ENCODE data around the gene ENTHD1.

The ENTHD1 gene, protein sequence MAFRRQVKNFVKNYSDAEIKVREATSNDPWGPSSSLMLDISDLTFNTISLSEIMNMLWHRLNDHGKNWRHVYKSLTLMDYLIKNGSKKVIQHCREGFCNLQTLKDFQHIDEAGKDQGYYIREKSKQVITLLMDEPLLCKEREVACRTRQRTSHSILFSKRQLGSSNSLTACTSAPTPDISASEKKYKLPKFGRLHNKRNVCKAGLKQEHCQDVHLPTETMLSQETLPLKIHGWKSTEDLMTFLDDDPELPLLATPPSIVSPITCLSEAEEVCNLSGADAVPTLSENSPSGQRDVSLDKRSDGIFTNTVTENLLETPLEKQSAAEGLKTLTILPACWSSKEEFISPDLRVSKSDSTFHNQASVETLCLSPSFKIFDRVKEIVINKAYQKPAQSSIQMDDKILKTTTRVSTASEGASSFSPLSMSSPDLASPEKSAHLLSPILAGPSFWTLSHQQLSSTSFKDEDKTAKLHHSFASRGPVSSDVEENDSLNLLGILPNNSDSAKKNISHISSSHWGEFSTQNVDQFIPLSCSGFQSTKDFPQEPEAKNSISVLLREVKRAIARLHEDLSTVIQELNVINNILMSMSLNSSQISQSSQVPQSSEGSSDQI

GRCh38 chr22:39893526-39893925 is at the start of gene ENTHD1:
Gene ENTHD1, minus strand, starts transcription at chr22:39893760. Its CDS starts 6,012 bp downstream, at chr22:39887748.
- DNase-seq: no peak

DNA sequence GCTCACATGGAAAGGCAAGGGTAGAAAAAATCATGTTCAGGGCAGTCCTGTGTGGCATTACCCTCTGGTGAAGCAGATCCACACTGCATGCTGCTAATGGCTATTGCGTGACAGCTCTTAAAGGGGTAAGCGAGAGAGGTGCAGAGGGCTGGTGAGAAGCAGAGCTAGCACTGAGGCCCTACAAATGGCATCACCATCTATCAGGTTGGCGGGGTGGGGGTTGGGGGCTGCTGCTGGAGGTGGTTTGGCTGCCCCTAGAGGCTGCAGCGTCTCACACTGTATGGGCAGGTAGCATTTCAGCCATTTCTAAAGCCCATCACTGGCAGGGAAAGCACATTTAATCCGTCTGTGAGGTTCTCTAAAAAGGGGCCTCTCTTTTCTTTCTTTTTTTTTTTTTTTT is 49.8 kb upstream of the ENTHD1 start:
- peak; percentile 52 for DNase-seq

GRCh38 chr22:39942439-39943230 is 49.1 kb upstream of the ENTHD1 start:
- no peak for DNase-seq

DNA sequence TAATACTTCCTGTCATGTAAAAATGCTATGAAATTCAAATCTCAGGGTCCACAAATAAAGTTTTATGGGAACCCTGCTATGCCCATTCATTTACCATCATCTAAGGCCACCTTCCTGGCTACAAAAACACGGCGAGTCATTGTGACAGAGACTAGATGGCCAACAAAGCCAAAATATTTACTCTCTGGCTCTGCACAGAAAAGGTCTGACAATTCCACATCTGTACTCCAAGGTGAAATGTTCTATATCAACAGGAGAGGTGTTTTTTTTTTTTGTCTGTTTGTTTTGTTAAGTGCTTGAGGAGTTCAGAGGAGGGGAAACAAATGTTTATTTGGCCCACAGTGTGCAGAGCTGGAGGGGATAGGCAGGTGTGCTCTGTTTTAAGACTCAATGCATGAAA is 48.0 kb upstream of the ENTHD1 start:
- peak; percentile 95 for DNase-seq

GRCh38 chr22:39940757-39941305 is 47.3 kb upstream of the ENTHD1 start:
- no peak for DNase-seq

DNA sequence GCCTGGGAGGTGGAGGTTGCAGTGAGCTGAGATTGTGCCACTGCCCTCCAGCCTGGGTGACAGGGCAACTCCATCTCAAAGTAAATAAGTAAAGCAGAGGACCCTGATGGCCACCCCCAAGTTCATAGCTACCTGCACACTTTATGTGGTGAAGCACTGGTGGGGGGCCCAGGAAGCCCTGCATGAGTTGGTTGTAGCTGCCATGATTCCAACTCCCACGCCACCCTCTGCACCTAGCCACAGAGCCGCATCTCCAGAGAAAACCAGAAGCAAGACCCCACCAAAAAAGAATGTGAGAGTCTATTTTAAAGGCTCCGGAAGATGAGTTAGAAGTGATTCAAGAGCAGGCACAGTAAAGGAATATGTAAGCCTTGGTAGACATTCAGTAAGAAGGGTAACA is 46.3 kb upstream of the ENTHD1 start:
- DNase-seq: no peak

- no peak for DNase-seq
Measured at GRCh38 chr22:39938509-39939111, 45.0 kb upstream of the ENTHD1 start.

GRCh38 chr22:39937906-39938305 is 44.3 kb upstream of the ENTHD1 start:
- no peak for DNase-seq

- DNase-seq: no peak
Measured at GRCh38 chr22:39936523-39937145, 43.1 kb upstream of the ENTHD1 start.

GRCh38 chr22:39935612-39936011 is 42.1 kb upstream of the ENTHD1 start:
- DNase-seq: no peak

DNA sequence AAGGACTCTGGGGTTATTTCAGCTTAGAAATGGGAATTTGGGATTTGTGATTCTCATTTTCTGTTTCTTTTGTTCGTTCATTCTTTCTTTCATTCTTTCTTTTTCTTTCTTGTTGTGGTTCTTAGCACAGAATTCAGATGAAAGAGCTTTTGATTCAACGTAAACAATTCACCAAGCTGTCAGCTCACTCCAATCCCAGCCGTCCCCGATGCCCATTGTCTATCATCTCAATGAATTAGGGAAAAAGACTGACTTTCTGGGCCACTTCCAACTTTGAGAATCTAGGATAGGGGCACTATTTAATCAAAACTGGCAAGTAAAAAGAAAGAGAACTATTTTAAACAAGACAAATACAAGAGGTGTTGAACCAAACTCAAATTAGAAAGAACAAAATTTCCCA is 41.6 kb upstream of the ENTHD1 start:
- DNase-seq: no peak

DNA sequence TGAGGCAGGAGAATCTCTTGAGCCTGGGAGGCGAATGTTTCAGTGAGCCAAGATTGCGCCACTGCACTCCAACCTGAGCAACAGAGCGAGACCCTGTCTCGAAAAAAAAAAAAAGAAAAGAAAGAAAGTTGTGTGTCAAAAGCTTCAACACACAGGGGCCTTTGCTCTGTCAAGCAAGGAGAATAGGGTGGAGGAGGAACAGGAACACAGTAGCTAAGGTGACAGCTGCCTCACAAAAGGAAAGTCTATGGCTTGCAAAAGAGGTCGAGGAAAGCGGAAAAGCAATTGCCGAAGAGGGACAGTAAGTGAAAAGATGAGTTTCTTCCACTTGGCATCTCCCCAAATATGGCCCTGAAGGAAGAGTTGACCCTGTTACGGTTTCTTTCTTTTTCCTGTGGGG is 40.2 kb upstream of the ENTHD1 start:
- no peak for DNase-seq

DNA sequence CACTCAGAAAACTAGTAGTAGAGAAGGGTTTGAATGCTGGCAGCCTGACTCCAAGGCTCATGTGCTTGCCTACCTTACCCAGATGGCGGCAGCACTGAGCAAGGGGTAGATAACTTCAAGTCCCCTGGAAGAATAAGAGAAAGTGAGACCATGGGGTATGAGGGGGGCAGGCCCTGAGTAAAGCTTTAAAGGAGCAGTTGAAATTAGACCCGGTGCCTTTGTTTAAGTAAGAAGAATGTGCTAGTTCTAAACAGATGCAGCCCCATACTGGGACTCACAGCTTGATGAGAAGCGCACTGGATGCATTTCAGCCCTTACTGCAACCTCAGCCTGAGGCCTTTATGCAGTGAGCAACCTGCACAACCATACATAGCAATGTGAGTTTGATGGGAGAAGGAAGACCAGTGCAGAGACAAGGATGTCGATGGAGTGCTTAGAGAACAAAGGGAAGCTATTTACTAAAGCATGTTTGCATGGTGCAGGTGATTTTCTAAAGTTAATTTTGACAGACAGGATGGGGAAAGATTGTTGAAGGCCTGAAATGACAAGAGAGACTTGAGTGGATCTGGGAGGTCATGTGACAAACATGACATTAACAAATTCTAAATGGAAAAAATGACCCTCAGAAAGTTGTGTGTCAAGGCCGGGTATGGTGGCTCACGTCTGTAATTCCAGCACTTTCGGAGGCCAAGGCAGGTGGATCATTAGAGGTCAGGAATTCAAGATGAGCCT is 39.5 kb upstream of the ENTHD1 start:
- no peak for DNase-seq

GRCh38 chr22:39932166-39932565 is 38.6 kb upstream of the ENTHD1 start:
- no peak for DNase-seq

- no peak for DNase-seq
Measured at GRCh38 chr22:39931251-39931650, 37.7 kb upstream of the ENTHD1 start.

DNA sequence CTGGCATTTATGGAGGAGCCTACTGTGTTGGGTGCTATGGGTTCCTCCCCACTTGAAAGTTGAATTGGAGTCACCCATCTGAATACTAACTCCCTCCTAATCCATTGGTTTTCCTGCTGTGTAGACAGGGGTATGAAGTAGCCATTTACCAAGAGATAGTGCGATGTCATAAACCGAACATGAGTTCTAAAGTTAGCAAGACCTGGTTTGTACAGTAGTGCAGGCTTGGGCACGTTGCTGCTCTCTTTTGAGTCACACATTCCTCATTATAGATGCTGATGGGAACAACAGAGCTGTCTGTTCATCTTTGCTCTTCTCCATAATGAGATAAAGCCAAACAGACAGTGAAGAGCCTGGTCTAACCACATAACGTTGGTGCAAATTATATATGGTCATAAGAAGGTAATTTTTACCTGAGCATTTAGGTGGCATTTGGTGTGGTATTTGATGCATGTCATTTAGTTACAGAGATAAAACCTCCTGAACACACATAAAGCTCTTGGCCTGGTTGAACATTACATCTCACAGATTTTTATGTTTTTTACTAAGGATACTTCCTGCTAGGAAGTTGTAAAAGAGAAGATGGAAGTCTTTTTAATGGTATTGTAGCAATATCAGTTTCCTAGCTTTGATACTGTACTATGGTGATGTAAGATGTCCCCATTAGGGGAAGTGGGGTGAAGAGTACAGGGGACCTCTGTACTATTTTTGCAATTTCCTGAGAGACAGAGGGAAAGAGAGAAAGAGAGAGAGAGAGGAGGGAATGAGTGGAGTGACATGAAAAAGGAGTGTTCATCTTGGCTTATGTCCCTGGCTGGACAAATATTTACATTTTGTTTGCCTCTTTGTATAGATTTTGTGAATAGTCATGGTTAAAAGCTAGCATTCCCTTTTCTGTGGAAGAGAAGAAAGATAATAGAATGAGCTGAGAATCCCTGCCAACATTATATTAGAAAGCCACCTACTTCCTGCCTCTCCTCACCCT is 35.3 kb upstream of the ENTHD1 start:
- peak; percentile 49 for DNase-seq

- DNase-seq: no peak
Measured at GRCh38 chr22:39927544-39927943, 34.0 kb upstream of the ENTHD1 start.

DNA sequence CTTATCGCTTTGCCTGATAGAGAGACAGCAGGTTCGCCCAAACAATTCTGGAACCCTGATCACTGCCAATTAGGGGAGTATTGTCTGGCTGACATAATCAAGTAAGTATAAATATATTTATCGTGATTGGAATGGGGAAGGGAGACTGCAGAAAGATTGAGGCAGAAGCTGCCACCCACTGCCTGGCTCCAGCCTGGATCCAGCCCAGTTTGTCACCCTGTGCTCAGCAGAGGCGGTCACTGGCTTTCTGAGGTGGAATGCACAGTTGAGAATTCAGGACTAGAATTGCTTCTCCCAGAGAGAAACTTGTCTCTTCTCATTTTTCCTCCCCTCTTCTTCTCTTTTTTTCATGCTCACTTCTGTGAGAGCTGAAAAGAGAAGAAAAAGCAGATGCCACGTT is 33.2 kb upstream of the ENTHD1 start:
- DNase-seq: no peak

- DNase-seq: peak; percentile 40
Measured at GRCh38 chr22:39925909-39926679, 32.5 kb upstream of the ENTHD1 start.

- DNase-seq: no peak
Measured at GRCh38 chr22:39925273-39925672, 31.7 kb upstream of the ENTHD1 start.
